ENCODE data around the gene THSD4. TPM values are rescaled to one million over a fixed set of nuclear protein-coding genes. Genes with fewer than 3 reads are reported as not detected.

THSD4 gene
- total and polyA plus RNA-seq, 4 donors = 6.0 to 42.4 (median 18.5) TPM

DNA sequence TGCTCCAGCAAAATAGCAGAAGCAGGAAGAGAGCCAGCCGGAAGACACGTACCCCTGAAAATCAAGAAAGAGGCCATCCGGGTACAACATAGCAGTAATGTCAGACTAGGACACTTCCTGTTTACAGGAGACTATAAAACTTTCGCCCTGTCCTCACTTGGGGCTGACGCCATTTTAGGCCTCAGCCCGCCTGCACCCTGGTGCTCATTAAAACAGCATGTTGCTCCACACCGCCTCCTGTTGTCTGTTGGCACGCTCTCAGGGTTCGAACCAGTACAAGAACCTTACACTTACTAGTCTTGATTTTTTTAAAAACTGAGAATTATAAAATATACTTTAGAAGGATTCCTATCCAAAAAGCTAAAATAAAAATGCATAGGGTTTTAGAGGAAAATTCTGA is 535.3 kb downstream of the THSD4 start:
- 81 to 94% methylated on average over 9 of the region's 9 CpGs for WGBS, 2 donors
- H3K4me1 ChIP-seq (ENCODE audit: control insufficient read depth in 5 of 5, insufficient read depth in 5 of 5, low read length in 5 of 5) = peaks cover 0 to 19% (median 5%) of the 10 kb centered on the region in 5 donors
- ATAC-seq (ENCODE audit: insufficient read depth, low FRiP score) = no peak

DNA sequence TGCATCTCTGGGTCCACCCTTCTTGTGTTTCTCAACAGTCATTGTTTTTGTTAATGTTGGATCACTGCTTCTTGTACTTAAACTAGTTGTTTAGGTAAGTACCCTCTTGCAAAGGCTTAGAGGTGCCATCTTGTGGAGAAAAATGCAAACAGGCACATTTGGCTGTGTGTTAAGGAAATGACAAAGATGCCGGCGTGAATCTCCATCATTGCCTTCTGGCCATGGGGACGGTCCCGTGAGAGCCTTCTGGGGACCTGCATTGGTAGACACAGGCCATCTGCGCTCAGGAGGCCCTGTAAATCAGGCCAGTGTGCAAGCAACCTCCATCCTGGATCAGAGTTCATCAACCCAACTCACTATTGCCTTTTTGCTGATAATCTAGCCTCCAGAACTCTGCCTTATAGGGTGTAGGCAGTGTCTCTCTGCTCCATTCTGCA is 536.5 kb downstream of the THSD4 start:
- Histone ChIP-seq H3K4me1 (ENCODE audit: control insufficient read depth in 5 of 5, insufficient read depth in 5 of 5, low read length in 5 of 5) (peaks cover 0 to 23% (median 5%) of the 10 kb centered on the region in 5 donors), H3K9ac (ENCODE audit: insufficient read depth in 1 of 2, low read length in 2 of 2) (no peak overlapping the region), H3K4me3 (no peak overlapping the region), H3K27ac (ENCODE audit: low read depth in 1 of 2, low read length in 1 of 2) (no peak overlapping the region), H3K9me3 (ENCODE audit: control insufficient read depth in 4 of 4, insufficient read depth in 3 of 4, low read length in 3 of 4) (no peaks in the 10 kb centered on the region), H3K27me3 (ENCODE audit: control insufficient read depth in 3 of 3, insufficient read depth in 3 of 3, low read length in 2 of 3) (no peaks in the 10 kb centered on the region), H3K36me3 (ENCODE audit: control insufficient read depth in 4 of 4, insufficient read depth in 4 of 4, low read length in 4 of 4) (no peaks in the 10 kb centered on the region)
- whole genome bisulfite sequencing, 2 donors = 33 to 66% methylated on average over 5 of the region's 5 CpGs
- no peak for ATAC-seq (ENCODE audit: insufficient read depth, low FRiP score)
- DNase-seq = peak; percentile 51 to 85 (median 64)
- TF ChIP-seq, protein P1, sequence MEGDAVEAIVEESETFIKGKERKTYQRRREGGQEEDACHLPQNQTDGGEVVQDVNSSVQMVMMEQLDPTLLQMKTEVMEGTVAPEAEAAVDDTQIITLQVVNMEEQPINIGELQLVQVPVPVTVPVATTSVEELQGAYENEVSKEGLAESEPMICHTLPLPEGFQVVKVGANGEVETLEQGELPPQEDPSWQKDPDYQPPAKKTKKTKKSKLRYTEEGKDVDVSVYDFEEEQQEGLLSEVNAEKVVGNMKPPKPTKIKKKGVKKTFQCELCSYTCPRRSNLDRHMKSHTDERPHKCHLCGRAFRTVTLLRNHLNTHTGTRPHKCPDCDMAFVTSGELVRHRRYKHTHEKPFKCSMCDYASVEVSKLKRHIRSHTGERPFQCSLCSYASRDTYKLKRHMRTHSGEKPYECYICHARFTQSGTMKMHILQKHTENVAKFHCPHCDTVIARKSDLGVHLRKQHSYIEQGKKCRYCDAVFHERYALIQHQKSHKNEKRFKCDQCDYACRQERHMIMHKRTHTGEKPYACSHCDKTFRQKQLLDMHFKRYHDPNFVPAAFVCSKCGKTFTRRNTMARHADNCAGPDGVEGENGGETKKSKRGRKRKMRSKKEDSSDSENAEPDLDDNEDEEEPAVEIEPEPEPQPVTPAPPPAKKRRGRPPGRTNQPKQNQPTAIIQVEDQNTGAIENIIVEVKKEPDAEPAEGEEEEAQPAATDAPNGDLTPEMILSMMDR (IDR thresholded peaks at IDR 0.05; ENCODE audit: control extremely low read depth, extremely low read depth) = no peak

More for the DNA sequence above, 535.3 kb downstream of the THSD4 start:
- no peaks in the 10 kb centered on the region for H3K27me3 ChIP-seq (ENCODE audit: control insufficient read depth in 3 of 3, insufficient read depth in 3 of 3, low read length in 2 of 3)
- no peak overlapping the region for H3K4me3 ChIP-seq
- no peaks in the 10 kb centered on the region for H3K9me3 ChIP-seq (ENCODE audit: control insufficient read depth in 4 of 4, insufficient read depth in 3 of 4, low read length in 3 of 4)
- no peaks in the 10 kb centered on the region for H3K36me3 ChIP-seq (ENCODE audit: control insufficient read depth in 4 of 4, insufficient read depth in 4 of 4, low read length in 4 of 4)
- no peak overlapping the region for H3K9ac ChIP-seq (ENCODE audit: insufficient read depth in 1 of 2, low read length in 2 of 2)
- TF ChIP-seq, protein P1 (IDR thresholded peaks at IDR 0.05; ENCODE audit: control extremely low read depth, extremely low read depth) = no peak
- DNase-seq = no peak
- H3K27ac ChIP-seq (ENCODE audit: low read depth in 1 of 2, low read length in 1 of 2) = no peak overlapping the region

DNA sequence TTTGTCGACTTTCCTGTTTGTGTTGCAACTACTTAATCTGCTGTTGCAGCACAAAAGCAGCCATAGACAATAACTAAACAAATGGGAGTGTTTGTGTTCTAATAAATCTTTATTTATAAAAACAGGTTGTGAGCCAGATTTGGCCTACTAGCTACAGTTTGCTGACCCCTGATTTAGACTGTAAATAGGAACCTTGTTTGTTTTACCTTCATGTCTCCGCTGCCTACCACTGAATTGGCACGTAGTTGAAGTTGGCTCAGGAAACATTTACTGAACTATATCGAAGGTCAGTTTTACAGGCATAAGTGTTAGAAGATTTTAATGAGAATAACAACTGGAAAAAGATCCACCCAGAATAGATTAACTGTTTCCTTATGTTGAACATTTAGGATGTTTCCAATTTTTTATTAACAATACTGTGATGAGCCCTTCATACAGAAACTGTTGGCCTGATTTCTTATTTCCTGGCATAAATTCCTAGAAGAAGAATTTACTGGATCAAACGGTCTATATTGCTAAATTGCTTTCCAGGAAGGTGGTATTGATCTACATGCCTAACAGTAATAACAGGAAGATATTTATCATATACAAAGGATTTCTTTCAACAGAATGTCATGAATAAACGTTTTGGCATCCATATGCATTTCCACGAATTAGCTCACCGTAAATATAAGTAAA is 538.9 kb downstream of the THSD4 start:
- DNase-seq (peak in 2 of 3 donors; percentile 74 to 80), ATAC-seq (ENCODE audit: insufficient read depth, low FRiP score) (no peak)
- no peaks in the 10 kb centered on the region for H3K36me3 ChIP-seq (ENCODE audit: control insufficient read depth in 4 of 4, insufficient read depth in 4 of 4, low read length in 4 of 4)
- no peaks in the 10 kb centered on the region for H3K9me3 ChIP-seq (ENCODE audit: control insufficient read depth in 4 of 4, insufficient read depth in 3 of 4, low read length in 3 of 4)
- peak overlapping the region in 1 of 2 donors; percentile 35 for H3K27ac ChIP-seq (ENCODE audit: low read depth in 1 of 2, low read length in 1 of 2)
- H3K27me3 ChIP-seq (ENCODE audit: control insufficient read depth in 3 of 3, insufficient read depth in 3 of 3, low read length in 2 of 3) = no peaks in the 10 kb centered on the region
- 59 to 73% methylated on average over 8 of the region's 8 CpGs for WGBS, 2 donors
- TF ChIP-seq, protein P1 (IDR thresholded peaks at IDR 0.05; ENCODE audit: control extremely low read depth, extremely low read depth) = no peak
- no peak overlapping the region for H3K4me3 ChIP-seq
- no peak overlapping the region for H3K9ac ChIP-seq (ENCODE audit: insufficient read depth in 1 of 2, low read length in 2 of 2)
- peaks cover 0 to 23% (median 5%) of the 10 kb centered on the region in 5 donors for H3K4me1 ChIP-seq (ENCODE audit: control insufficient read depth in 5 of 5, insufficient read depth in 5 of 5, low read length in 5 of 5)

Data from lung (tissue), 12 donors.